ENCODE results near the gene TP53RK.

Gene TP53RK

GRCh38 chr20:46706242-46706641 lies 17.0 kb upstream of the TP53RK start:
- no peak for FAIRE-seq

DNA sequence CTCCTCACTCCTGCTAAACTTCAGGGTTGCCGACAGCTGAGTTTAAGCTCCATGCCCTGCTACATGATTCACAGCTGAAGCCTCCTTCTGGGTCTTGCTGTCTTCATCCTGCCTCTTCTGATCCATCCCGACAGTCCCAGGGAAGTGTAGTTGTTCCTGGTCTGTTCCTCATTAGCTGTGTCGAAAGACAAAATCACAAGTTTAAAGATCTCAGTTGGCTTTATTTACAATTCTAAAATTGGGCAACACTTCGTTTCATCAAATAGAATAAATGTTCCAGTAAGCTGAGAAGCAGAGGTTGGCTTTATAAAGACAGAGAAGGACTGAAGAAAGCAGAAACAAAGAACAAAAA lies 16.1 kb upstream of the TP53RK start:
- no peak for FAIRE-seq

DNA sequence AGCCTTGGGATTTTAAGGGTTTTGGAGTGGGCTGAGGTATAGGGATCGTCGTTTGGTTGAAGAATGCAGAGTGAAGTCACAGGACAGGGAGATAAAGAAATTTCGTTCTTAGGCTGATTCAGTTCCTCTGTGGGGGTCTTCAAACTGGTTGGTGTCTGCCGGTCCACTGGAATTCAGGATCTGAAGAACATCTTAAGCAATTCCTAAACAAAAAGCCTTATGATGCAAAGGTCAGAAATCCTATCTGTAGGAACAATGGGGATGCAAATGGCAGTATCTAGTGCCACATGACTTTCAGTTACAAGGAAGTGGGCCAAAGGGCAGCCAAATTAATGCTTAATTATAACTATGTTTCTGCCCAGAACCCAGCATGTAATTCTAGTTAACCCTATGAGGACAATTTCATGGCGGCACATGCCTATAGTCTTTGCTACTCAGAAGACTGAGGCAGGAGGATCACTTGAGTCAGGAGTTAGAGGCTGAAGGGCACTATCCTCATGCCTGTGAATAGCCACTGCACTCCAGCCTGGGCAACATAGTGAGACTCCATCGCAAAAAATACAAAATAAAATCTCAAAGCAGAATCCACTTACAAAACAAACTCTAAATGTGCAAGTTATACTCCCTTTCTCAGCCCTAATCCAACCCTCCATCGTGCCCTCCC lies 15.6 kb upstream of the TP53RK start:
- no peak for FAIRE-seq

DNA sequence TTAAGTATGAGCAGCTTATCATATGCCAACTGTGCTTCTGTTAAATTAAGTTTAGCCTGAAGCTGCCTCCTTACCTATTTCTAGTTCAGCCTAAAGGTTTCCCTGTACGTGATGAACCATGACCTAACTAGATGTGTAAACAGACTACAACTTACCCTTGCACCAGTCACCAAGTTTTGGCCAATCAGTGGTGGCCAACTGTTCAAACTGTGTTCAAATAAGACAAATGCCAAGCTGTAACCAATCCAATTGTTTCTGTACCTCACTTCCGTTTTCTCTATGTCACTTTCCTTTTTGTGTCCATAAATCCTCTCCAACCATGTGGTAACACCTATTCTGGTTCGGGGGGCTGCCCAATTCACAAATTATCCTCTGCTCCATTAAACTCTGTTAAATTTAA lies 14.2 kb upstream of the TP53RK start:
- FAIRE-seq, result no peak

DNA sequence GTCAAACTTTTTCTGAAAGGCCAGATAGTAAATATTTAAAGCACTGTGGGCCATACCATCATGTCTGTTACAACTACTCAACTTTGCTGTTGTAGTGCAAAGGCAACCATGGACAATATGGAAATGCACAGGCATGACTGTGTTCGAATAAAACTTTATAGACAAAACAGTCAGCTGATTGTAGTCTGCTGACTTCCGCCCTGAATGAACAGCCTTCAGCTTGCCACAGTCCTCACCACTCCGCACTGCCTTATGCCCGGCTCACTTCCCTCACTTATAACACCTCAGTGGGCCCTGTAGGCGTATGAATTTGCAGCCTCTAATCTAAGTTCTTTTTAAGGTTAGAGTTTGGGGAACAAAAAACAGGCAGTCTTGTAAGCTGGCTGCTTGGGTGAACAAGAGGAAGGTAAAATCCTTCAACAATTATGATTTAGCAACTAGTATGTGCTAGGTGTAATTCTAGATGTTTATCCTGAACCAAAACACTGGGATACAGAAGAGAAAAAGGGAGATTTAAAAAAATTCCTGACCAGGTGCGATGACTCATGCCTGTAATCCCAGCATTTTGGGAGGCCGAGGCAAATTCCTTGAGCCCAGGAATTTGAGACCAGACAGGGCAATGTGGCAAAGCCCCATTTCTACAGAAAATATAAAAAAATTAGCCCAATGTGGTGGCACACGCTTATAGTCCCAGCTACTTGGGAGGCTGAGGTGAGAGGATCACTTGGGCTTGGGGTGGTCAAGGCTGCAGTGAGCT lies 13.4 kb upstream of the TP53RK start:
- no peak for FAIRE-seq

DNA sequence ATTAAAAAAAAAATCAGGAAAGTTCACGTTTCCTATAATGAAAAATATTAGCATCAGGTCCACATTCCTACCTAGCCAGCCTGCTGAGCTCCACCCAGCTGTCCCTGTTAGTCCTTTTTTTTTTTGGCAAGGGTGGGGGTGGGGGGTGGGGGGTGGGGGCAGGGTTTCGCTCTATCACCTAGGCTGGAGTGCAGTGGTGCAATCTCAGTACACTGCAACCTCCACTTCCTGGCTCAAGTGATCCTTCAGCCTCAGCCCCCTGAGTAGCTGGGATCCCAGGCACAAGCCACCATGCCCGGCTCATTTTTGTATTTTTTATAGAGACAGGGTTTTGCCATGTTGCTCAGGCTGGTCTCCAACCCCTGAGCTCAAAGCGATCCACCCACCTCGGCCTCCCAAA lies 12.7 kb upstream of the TP53RK start:
- FAIRE-seq, result no peak

GRCh38 chr20:46701556-46701955 lies 12.3 kb upstream of the TP53RK start:
- no peak for FAIRE-seq

- FAIRE-seq, result no peak
Measured at GRCh38 chr20:46701057-46701456, 11.8 kb upstream of the TP53RK start.

GRCh38 chr20:46700481-46700880 lies 11.2 kb upstream of the TP53RK start:
- FAIRE-seq, result no peak

DNA sequence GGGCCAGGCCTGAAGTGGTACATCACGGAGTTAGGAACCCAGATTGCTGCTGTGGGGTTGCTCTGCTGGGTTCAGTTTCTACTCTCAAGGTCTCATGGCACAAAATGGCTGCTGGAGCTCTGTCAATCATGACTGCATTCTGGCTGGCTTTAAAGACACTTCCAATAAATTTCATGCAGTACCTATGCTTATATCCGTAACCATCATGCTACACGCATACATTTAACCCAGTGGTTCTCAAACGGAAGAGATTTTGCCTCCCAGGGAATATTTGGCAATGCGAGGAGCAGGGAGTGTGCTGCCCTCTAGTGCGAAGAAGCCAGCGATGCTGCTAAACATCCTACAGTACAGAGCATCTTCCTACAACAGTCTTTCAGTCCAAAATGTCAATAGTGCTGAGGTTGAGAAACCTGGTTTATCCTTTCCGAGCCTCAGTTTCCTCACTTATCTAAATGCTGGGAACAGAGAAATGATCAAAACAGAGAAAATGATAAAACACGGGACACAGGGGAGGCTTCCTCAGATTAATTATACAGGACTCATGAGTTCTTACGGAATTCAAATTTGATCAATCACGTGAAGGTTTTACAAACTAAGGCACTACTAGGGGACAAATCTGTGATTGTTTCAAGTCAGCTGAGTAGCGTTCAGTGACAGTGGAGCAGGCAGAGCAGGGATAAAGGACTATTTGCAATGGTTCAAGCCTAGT lies 10.6 kb upstream of the TP53RK start:
- FAIRE-seq, result no peak

- no peak for FAIRE-seq
Measured at GRCh38 chr20:46698788-46699187, 9.5 kb upstream of the TP53RK start.

DNA sequence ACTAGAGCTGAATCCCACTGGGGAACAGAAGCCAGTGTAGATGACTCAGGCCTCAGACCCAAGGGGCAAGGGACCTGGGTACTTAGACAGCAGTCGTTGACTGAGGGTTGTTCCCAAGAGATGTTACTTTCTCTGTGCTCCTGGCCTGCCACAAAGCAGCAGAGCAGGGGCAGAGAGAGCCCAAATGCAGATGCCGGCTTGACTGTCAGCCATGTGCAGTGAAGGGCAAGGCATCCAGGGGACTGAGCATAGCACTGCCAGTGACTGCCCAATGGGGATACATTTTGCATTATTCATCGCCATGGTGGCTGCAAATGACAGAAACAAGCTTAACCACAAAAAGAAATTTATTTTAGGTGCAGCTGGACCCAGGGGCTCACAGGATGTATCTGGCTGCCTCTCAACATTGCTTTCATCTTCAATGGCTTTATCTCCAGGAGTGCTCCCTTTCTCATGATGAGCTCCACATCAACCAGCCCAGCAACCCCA lies 7.6 kb upstream of the TP53RK start:
- FAIRE-seq, result no peak

DNA sequence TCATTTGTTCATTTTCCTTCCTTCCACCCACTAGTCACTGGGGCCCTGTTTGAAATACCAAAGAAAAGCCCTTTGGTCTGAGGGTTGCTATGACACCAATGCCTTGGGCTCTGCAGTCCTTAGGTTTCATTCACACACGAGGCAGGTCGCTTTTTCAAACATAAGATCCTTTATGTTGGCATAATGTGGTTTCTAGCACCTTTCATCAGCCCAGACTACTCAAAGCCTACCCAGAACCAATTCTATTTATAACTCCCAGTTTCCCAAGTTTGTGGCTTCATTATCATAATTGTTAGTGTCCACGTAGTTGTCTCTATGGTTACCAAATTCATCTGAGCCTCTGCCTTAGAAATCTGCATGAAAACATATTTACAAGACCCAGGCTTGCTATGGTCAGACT lies 6.6 kb upstream of the TP53RK start:
- no peak for FAIRE-seq

DNA sequence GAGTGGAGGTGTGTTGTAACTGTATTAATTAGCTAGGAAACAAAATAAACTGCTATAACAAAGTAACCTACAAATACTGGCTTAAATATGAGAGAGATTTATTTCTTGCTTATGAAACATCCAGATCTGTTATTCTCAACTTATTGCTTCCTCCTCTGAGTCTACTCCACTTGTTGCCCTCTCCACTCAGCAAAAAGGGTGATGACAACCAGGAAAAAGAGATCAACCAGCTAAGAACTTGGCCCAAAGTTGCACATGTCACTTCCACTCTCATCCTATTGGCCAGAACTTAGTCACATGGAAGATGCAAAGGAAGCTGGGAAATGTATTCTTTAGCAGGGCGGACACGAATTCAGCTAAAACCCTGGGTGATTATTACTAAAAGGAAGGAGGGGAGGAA lies 5.2 kb upstream of the TP53RK start:
- no peak for FAIRE-seq

GRCh38 chr20:46691196-46691595 lies 2.0 kb upstream of the TP53RK start:
- FAIRE-seq, result no peak

DNA sequence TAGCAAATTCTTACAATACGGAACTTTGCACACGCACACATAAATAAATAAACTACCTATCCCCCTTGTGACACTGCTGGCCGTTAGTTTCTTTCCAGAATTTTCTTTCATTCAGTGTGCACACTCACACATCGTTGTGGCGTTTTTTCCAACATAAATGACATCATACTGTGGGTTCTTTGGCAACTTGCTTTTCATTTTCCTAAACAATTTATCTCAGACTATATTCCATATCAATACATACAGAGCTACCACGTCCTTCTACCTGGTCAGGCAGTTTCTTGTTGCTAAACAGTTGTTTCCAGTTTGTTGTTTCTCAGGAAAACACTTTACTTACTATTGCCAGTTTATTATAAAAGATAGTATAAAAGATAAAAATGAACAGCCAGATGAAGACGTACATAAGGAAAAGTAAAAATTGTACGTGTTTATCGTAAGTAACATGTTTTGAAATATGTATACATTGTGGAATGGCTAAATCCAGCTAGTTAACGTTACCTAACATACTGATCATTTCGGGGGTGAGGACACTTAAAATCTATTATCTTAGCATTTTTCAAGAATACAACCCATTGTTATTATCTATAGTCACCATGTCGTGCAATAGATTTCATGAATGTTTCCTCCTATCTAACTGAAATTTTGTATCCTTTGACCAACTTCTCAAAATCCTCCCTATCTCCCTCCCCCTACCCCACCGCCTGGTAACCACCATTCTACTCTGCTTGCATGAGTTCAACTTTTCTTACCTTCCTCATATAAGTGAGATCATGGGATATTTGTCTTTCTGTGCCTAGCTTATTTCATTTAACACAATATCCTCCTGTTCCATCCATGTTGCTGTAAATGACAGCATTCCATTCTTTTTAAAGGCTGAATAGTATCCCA lies 1.2 kb upstream of the TP53RK start:
- no peak for FAIRE-seq

DNA sequence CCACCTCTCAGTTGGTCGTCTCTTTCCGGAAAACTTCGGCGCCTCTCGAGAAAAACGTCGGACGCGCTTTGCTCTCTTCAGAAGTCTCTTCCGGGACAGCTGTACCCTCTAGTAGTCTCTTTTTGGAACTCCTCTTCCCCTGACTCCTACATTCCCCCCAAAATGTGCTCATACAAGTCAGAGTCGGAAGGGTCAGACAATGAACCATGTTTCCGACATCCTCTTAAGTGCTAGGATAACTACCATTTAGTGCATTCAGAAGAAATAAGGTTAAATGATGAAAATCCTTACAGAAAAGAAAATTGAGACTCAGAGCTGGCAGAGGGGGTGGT lies 476 bp upstream of the TP53RK start:
- no peak for FAIRE-seq

DNA sequence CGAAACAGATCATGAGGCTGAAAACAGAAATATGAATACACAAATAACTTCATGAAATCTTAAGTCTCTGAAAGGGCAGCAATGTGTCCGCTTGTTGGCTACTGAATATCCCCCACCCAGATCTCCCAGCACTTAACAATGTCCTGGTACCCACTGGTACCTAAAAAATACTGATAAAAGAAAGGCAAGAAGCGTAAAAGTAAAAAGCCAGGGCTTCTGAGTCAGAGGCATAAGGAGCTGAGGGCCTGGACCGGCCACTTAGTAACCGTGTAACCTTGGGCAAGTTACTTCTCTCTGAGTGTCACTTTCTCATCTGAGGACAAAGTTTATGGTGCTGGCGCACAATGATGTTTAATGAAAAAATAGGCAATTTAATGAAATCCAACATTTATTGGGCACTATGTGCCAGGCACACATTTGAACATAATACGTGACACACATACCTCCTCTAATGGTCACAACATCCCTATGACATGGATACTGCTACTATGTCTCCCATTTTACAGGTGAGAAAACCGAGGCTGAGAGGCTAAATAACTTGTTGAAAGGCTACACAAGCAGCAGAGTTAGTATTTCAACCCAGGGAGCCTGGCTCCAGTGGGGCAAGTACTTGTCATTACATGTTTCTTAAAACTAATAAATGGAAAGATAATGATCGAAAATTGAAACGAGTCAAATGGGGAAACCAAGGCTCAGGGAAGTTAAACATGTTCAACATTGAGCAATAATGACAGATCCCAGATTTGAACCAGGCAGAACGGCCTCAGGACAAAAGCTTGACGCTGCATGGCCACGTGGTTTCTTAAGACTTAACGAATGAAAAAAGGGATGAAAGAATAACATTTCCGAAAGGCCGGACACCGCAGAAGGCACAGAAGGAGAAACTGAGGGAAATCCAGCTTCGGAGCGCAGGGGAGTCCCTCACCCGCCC lies 828 bp downstream of the TP53RK start:
- FAIRE-seq, result no peak

DNA sequence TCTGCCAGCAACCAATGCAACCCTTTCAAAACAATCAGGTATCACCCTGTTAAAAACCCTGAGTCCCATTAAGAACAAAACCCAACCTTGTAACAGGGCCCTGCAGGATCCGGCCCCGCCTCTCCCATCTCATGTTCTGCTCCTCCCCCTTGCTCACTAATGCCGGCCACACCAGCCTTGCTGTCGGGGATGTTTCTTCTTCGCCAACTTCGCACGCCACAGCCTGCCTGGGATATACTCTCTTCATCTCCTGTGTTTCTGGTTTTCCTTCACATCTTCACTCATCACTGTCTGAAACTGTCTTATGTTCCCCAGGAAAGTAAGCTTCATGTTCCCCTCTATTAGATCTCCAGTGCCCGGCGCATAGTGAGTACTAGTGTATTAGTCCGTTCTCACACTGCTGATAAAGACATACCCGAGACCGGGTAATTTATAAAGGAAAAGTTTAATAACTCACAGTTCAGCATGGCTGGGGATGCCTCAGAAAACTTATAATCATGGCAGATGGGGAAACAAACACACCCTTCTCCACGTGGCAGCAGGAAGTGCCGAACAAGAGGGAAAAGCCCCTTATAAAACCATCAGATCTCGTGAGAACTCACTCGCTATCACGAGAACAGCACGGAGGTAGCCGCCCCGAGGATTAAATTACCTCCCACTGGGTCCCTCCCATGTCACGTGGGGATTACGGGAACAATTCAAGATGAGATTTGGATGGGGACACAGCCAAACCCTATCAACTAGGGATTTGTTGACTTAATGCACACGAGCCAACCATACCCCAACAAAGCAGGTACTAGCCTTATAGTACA lies 5.1 kb downstream of the TP53RK start:
- no peak for FAIRE-seq

- FAIRE-seq, result no peak
Measured at GRCh38 chr20:46683668-46683938, 5.6 kb downstream of the TP53RK start.

DNA sequence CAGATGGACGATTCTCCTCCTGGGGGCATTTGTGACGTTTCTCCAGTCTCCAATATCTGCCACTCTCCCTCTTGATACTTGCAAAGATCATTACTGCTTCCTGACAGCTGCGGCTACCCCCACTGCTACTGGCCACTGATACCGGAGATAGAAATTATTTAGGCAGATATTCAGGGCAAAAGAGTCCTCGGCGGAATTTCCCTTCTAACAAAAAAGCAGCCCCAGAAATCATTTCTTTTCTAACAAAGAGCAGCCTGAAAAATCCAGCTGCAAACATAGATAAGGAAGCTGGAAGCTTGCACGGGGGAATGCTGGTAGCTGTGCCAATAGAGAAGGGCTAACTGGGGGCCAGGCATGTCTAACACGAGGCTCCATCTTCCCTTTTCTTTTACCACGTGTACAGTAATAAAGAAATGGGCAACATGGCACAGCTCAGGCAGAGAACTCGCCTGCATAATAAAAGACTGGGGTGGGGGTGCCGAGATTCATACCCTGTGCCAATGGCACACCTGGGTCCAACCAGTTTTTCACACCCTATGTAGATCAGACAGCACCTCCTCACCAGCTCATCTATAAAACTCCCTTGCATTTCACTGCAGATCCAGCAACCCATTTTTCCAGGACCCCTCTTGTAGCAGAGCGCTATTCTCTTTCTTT lies 6.1 kb downstream of the TP53RK start:
- no peak for FAIRE-seq

Data from colon (tissue), 2 donors.